ENCODE measurements around the gene ROR1.

DNA sequence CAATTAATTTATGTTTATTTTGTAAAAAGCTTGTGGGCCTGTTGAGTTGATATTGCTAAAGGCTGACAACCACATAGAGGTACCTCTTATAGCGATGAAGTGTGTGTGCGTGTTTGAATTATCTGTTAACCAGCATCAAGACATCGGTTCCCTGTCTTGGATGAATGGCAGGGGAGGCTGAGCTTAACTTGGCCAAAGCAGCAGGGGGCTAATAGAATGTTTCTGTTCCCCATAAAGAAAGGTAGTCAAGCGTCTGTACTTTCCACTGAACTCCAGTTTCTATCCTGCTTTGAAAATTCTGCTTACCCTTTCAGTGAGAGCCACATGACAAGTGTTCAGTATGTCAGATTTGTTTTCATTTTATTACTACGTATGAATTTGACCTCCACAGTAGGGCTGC lies 63.0 kb downstream of the ROR1 start:
- TF ChIP-seq, protein P1, sequence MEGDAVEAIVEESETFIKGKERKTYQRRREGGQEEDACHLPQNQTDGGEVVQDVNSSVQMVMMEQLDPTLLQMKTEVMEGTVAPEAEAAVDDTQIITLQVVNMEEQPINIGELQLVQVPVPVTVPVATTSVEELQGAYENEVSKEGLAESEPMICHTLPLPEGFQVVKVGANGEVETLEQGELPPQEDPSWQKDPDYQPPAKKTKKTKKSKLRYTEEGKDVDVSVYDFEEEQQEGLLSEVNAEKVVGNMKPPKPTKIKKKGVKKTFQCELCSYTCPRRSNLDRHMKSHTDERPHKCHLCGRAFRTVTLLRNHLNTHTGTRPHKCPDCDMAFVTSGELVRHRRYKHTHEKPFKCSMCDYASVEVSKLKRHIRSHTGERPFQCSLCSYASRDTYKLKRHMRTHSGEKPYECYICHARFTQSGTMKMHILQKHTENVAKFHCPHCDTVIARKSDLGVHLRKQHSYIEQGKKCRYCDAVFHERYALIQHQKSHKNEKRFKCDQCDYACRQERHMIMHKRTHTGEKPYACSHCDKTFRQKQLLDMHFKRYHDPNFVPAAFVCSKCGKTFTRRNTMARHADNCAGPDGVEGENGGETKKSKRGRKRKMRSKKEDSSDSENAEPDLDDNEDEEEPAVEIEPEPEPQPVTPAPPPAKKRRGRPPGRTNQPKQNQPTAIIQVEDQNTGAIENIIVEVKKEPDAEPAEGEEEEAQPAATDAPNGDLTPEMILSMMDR (IDR thresholded peaks at IDR 0.05): no peak
- no peak for TF ChIP-seq POLR2A (IDR thresholded peaks at IDR 0.05)
